GM18517 (cell line): ENCODE results near the gene DNAJC6.

Source experiments
- ATAC-seq: cut with Tn5 transposase; IDR thresholded peaks from one replicate; pipeline ENCODE4 v1.9.1; 2021; ENCODE audit warnings: mild to moderate bottlenecking, moderate library complexity; ENCODE audit not compliant: unreplicated experiment

DNAJC6 gene

GRCh38 chr1:65399003-65399402 lies 89.7 kb downstream of the DNAJC6 start:
- no peak for ATAC-seq

GRCh38 chr1:65401612-65402011 lies 92.3 kb downstream of the DNAJC6 start:
- no peak for ATAC-seq

- no peak for ATAC-seq
Measured at GRCh38 chr1:65404941-65405340, 95.6 kb downstream of the DNAJC6 start.

GRCh38 chr1:65407877-65408276 lies 98.5 kb downstream of the DNAJC6 start:
- ATAC-seq: no peak

GRCh38 chr1:65409314-65409713 lies 100.0 kb downstream of the DNAJC6 start:
- no peak for ATAC-seq

- ATAC-seq: no peak
Measured at GRCh38 chr1:65409816-65410326, 100.5 kb downstream of the DNAJC6 start.

GRCh38 chr1:65412256-65412983 lies 103.1 kb downstream of the DNAJC6 start:
- no peak for ATAC-seq

GRCh38 chr1:65412984-65413375 lies 103.6 kb downstream of the DNAJC6 start:
- no peak for ATAC-seq

GRCh38 chr1:65414538-65414937 lies 105.2 kb downstream of the DNAJC6 start:
- no peak for ATAC-seq

GRCh38 chr1:65416767-65417166 lies 107.4 kb downstream of the DNAJC6 start:
- ATAC-seq: no peak

- ATAC-seq: no peak
Measured at GRCh38 chr1:65417729-65418128, 108.4 kb downstream of the DNAJC6 start.

- no peak for ATAC-seq
Measured at GRCh38 chr1:65418522-65419185, 109.3 kb downstream of the DNAJC6 start.

- ATAC-seq: peak; percentile 85
Measured at GRCh38 chr1:65419681-65420589, 110.6 kb downstream of the DNAJC6 start.

- ATAC-seq: peak; percentile 51
Measured at GRCh38 chr1:65420590-65421350, 111.4 kb downstream of the DNAJC6 start, which contains the start of the genes LEPR and LEPROT. TSS of gene LEPR (plus strand) at chr1:65420668. CDS start at chr1:65565566, 144,898 bp downstream. TSS of gene LEPROT (plus strand) at chr1:65420668. CDS start at chr1:65420725, 57 bp downstream.

- ATAC-seq: no peak
Measured at GRCh38 chr1:65421351-65422025, 112.1 kb downstream of the DNAJC6 start.

GRCh38 chr1:65422241-65423203 lies 113.2 kb downstream of the DNAJC6 start:
- no peak for ATAC-seq

- no peak for ATAC-seq
Measured at GRCh38 chr1:65423884-65424572, 114.7 kb downstream of the DNAJC6 start.

- ATAC-seq: no peak
Measured at GRCh38 chr1:65424573-65424889, 115.2 kb downstream of the DNAJC6 start.
